Nephron (organoid): ENCODE results near the gene NECAB3.

Source experiments
- H3K27ac Mint-ChIP-seq, 3 experiments: 2 replicates each; pipeline ENCODE4 v1.8.0; 2020; ENCODE audit warnings: mixed read lengths in 3 of 3, mild to moderate bottlenecking in 2 of 3, moderate library complexity in 1 of 3
- H3K27me3 Mint-ChIP-seq: 2 replicates; pipeline ENCODE4 v1.8.0; 2021; ENCODE audit warnings: low read depth, mild to moderate bottlenecking, moderate library complexity, mixed read lengths
- H3K36me3 Mint-ChIP-seq: 2 replicates; pipeline ENCODE4 v1.8.0; 2020; ENCODE audit warnings: low read depth, mixed read lengths
- H3K4me1 Mint-ChIP-seq: 2 replicates; pipeline ENCODE4 v1.8.0; 2020; ENCODE audit warnings: mixed read lengths
- H3K4me3 Mint-ChIP-seq, 3 experiments: 2 replicates each; pipeline ENCODE4 v1.8.0; 2020; ENCODE audit warnings: mild to moderate bottlenecking in 3 of 3, mixed read lengths in 3 of 3, moderate library complexity in 2 of 3
- H3K9me3 Mint-ChIP-seq: 2 replicates; pipeline ENCODE4 v1.8.0; 2020; ENCODE audit warnings: mixed read lengths
- TF ChIP-seq, protein P1 (sequence below), 3 experiments: fragments of 200-600 bp; sonication (generic); IDR thresholded peaks; one replicate each; pipeline ENCODE4 v1.5.0; 2021; ENCODE audit warnings: antibody characterized with exemption in 3 of 3; ENCODE audit not compliant: unreplicated experiment in 3 of 3

Gene NECAB3

DNA sequence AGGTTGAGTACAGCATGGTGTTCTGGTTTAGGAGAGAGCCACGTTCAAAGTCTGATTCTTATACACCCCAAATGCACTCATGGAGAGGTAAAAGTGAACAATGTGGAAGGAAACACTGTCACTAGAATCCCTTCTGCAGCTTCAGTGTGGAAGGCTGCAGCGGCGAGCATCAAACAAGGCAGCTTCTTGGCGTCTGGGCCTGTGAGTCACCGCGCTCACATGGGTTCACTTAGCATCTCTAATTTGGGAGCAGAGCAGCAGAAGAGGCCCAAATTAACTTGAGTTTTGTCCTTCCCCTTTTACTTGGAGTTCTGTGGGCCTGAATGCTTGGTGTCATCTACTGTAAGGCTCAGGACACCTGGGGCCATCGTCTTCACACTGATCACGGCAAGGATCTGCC lies 22.9 kb upstream of the NECAB3 start:
- H3K36me3 Mint-ChIP-seq = peaks cover 4% of the 10 kb centered on the region
- no peak overlapping the region for H3K4me3 Mint-ChIP-seq
- H3K4me1 Mint-ChIP-seq = peaks cover 18% of the 10 kb centered on the region
- TF ChIP-seq, protein P1, sequence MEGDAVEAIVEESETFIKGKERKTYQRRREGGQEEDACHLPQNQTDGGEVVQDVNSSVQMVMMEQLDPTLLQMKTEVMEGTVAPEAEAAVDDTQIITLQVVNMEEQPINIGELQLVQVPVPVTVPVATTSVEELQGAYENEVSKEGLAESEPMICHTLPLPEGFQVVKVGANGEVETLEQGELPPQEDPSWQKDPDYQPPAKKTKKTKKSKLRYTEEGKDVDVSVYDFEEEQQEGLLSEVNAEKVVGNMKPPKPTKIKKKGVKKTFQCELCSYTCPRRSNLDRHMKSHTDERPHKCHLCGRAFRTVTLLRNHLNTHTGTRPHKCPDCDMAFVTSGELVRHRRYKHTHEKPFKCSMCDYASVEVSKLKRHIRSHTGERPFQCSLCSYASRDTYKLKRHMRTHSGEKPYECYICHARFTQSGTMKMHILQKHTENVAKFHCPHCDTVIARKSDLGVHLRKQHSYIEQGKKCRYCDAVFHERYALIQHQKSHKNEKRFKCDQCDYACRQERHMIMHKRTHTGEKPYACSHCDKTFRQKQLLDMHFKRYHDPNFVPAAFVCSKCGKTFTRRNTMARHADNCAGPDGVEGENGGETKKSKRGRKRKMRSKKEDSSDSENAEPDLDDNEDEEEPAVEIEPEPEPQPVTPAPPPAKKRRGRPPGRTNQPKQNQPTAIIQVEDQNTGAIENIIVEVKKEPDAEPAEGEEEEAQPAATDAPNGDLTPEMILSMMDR (IDR thresholded peaks at IDR 0.05; ENCODE audit: unreplicated experiment in 3 of 3) = no peak
- peaks cover 13% of the 10 kb centered on the region for H3K9me3 Mint-ChIP-seq
- H3K27ac Mint-ChIP-seq = peak overlapping the region in 1 of 3 experiments; percentile 40
- peaks cover 3% of the 10 kb centered on the region for H3K27me3 Mint-ChIP-seq

DNA sequence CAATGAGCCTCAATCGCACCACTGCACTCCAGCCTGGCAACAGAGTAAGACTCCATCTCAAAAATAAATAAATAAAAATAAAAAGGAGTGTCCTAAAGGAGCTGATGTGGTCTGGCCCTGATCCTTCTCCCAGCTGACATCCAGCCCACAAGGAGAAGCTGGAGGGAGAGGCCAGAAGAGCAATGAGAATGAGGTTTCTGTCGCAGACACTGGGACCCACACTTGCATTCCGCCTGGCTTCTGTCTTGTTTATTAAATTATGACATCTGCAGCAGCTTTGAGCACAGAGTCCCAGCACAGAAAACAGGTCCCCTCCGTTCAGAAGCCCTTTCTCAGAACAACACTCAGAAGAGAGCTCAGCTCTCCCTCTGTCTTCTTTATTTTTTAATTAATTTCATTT lies 22.2 kb upstream of the NECAB3 start:
- Mint-ChIP-seq H3K36me3 (peaks cover 4% of the 10 kb centered on the region), H3K27me3 (peaks cover 3% of the 10 kb centered on the region), H3K4me3 (no peak overlapping the region), H3K4me1 (peaks cover 18% of the 10 kb centered on the region), H3K9me3 (peaks cover 8% of the 10 kb centered on the region), H3K27ac (no peak overlapping the region)
- TF ChIP-seq, protein P1 (IDR thresholded peaks at IDR 0.05; ENCODE audit: unreplicated experiment in 3 of 3) = no peak

DNA sequence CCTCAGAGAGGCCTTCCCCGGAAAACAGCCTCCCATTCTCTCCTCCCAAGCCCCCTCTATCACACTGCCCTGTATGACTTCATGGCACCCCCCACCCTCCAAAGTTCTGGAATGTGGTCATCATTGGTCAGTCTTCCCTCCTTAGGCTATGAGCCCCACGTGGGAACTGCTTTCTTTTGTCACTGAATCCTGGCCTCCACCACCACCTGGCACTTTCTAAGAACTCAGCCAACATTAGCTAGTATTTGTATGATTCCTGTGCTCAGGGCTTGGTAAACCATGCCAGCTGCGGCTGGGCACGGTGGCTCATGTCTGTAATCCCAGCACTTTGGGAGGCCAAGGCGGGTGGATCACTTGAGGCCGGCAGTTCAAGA lies 20.4 kb upstream of the NECAB3 start:
- TF ChIP-seq, protein P1 (IDR thresholded peaks at IDR 0.05; ENCODE audit: unreplicated experiment in 3 of 3) = no peak
- Mint-ChIP-seq H3K9me3 (peaks cover 8% of the 10 kb centered on the region), H3K27me3 (peaks cover 3% of the 10 kb centered on the region), H3K27ac (peak overlapping the region; percentile 26 to 59 (median 56)), H3K36me3 (peaks cover 4% of the 10 kb centered on the region), H3K4me3 (no peak overlapping the region), H3K4me1 (peaks cover 18% of the 10 kb centered on the region)

DNA sequence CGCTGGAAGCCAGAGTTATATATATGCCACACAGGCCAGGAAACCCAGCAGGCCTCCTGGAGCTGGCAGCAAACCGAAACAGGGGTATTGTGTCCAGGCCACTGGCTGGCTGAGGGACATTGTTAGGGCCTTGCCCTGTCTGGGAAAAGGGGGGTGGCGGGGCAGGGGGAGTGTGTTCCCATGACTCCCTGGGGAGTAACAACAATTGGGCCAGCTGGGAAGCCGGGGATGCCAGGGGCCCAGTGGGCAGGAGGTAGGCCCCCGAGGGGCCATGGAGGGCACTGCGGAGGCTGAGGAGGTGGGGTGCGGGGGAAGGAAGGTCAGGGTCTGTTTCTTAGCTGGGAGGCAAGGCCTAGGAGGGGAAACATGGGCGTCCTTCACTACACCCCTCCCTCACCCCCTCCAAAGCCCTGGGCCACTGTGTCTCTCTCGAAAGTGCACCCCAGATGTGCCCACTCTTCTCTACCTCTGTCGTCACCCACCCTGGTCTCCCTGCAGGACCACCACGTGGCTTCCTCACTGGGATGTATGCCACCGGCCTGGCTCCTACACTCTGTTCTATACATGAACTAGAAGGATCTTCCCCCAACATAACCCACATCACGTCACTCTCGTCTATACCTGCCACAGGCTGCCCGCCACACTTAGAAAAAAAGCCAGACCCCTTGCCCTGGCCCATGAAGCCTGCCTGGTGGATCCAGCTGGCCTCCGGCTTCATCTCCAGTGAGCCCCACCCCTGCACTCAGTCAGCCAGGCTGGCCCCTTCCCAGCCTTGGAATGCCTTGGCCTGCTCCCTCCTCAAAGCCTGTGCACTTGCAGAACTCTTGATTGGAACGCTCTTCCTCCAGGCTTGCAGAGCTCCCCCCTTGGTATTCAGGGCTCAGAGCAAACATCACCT lies 19.8 kb upstream of the NECAB3 start:
- H3K4me3 Mint-ChIP-seq = no peak overlapping the region
- TF ChIP-seq, protein P1 (IDR thresholded peaks at IDR 0.05; ENCODE audit: unreplicated experiment in 3 of 3) = no peak
- H3K27me3 Mint-ChIP-seq = peaks cover 3% of the 10 kb centered on the region
- peak overlapping the region; percentile 26 to 59 (median 56) for H3K27ac Mint-ChIP-seq
- peaks cover 4% of the 10 kb centered on the region for H3K36me3 Mint-ChIP-seq
- H3K9me3 Mint-ChIP-seq = peaks cover 8% of the 10 kb centered on the region
- H3K4me1 Mint-ChIP-seq = peaks cover 18% of the 10 kb centered on the region

DNA sequence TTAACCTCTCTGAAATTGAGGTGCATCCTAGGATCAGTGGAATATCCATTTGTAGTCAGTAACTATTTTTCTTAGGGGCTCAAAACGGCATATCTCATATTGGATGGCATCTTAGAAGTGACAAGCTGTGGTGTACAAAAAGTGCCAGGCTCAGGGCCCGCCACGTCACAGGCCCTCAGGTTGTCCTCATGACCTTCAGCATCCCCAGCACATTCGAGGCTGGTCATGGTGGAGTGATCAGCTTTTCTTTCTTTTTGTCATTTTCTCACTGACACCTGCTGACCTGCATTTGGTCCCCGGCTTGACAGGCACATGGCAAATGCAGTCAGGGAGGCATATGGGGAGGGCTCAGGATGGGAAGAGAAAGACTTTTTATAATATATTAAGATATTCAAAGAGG lies 19.1 kb upstream of the NECAB3 start:
- H3K9me3 Mint-ChIP-seq = peaks cover 7% of the 10 kb centered on the region
- peaks cover 4% of the 10 kb centered on the region for H3K36me3 Mint-ChIP-seq
- H3K4me1 Mint-ChIP-seq = peaks cover 18% of the 10 kb centered on the region
- TF ChIP-seq, protein P1 (IDR thresholded peaks at IDR 0.05; ENCODE audit: unreplicated experiment in 3 of 3) = no peak
- no peaks in the 10 kb centered on the region for H3K27me3 Mint-ChIP-seq
- peak overlapping the region in 1 of 3 experiments; percentile 32 for H3K27ac Mint-ChIP-seq
- no peak overlapping the region for H3K4me3 Mint-ChIP-seq

DNA sequence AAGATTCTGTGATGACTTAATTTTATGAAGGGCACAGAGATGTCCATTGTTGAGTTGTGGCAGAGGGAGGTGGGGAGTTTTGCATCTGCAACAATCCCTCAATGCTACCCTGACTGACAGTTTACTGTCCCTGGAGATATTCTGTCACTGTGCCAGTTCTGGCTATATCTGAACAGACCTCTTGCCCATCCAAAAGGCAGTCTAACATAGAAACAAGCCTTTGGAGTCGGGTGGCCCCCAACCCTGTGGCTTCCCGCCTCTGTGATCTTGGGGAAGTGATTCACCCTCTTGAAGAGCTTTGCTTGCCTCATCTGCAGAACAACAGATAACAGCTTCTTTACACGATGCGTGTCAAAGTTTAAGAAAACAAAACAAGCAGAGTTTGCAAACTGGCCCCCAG lies 15.7 kb upstream of the NECAB3 start:
- Mint-ChIP-seq H3K36me3 (no peaks in the 10 kb centered on the region), H3K4me1 (peaks cover 15% of the 10 kb centered on the region), H3K9me3 (no peaks in the 10 kb centered on the region), H3K27ac (no peak overlapping the region), H3K4me3 (no peak overlapping the region), H3K27me3 (no peaks in the 10 kb centered on the region)
- TF ChIP-seq, protein P1 (IDR thresholded peaks at IDR 0.05; ENCODE audit: unreplicated experiment in 3 of 3) = no peak
